K562 (cell line): ENCODE results near the gene HEATR9.

Experiments used
- GABPA ChIP-seq: fragments of 200-800 bp; sonication (Bioruptor generic); conservative IDR thresholded peaks from 2 replicates; pipeline ENCODE4 v1.6.1; 2016; ENCODE audit warnings: low read depth, missing genetic modification characterization, missing compliant biosample characterization
- HEY1 ChIP-seq: fragments of 250-450 bp; sonication (Bioruptor Pico); IDR thresholded peaks from 2 replicates; pipeline ENCODE4 v1.5.0; 2020; ENCODE audit warnings: mild to moderate bottlenecking, moderate library complexity, borderline replicate concordance
- PHF21A ChIP-seq: fragments of 450-650 bp; IDR thresholded peaks from 2 replicates; pipeline ENCODE4 v1.6.1; 2017; ENCODE audit warnings: low read depth, borderline replicate concordance
- POLR2A ChIP-seq: fragments of 450-650 bp; conservative IDR thresholded peaks from 2 replicates; pipeline ENCODE4 v1.6.1; 2016
- ZNF407 ChIP-seq: fragments of 450-650 bp; IDR thresholded peaks from 2 replicates; pipeline ENCODE4 v1.6.1; 2016; ENCODE audit warnings: low read depth
- TF ChIP-seq, protein P1 (sequence below), 3 experiments: IDR thresholded peaks in 2 of 3; conservative IDR thresholded peaks in 1 of 3; 2 replicates each; pipeline ENCODE4 v1.5.1; 2011 to 2012; ENCODE audit warnings: low read length in 3 of 3, mild to moderate bottlenecking in 3 of 3, control low read depth in 2 of 3, improper control_type of control experiment in 1 of 3, inconsistent platforms in 1 of 3, low read depth in 1 of 3, mixed read lengths in 1 of 3, moderate library complexity in 1 of 3; ENCODE audit not compliant: insufficient read depth in 2 of 3
- TF ChIP-seq, protein P2 (sequence below): sonication (generic); formaldehyde crosslinking; IDR thresholded peaks from 2 replicates; pipeline ENCODE4 v1.8.1; 2022; ENCODE audit warnings: missing genetic modification reagents
- TF ChIP-seq, protein P3 (sequence below): fragments of 450-650 bp; IDR thresholded peaks from 2 replicates; pipeline ENCODE4 v1.6.1; 2016; ENCODE audit warnings: missing biosample characterization, missing genetic modification characterization

GRCh38 chr17:35900708-35901480 lies 32.2 kb upstream of the HEATR9 start:
- TF ChIP-seq, protein P1, sequence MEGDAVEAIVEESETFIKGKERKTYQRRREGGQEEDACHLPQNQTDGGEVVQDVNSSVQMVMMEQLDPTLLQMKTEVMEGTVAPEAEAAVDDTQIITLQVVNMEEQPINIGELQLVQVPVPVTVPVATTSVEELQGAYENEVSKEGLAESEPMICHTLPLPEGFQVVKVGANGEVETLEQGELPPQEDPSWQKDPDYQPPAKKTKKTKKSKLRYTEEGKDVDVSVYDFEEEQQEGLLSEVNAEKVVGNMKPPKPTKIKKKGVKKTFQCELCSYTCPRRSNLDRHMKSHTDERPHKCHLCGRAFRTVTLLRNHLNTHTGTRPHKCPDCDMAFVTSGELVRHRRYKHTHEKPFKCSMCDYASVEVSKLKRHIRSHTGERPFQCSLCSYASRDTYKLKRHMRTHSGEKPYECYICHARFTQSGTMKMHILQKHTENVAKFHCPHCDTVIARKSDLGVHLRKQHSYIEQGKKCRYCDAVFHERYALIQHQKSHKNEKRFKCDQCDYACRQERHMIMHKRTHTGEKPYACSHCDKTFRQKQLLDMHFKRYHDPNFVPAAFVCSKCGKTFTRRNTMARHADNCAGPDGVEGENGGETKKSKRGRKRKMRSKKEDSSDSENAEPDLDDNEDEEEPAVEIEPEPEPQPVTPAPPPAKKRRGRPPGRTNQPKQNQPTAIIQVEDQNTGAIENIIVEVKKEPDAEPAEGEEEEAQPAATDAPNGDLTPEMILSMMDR (IDR thresholded peaks at IDR 0.05 in 2 of 3, conservative IDR thresholded peaks at IDR 0.05 in 1 of 3; ENCODE audit: insufficient read depth in 2 of 3, low read depth in 1 of 3, low read length in 3 of 3): no peak
- TF ChIP-seq PHF21A (no peak), GABPA (tag) (no peak), ZNF407 (no peak), HEY1 (CRISPR knock-in tag) (no peak), POLR2A (no peak)
- TF ChIP-seq, protein P2, sequence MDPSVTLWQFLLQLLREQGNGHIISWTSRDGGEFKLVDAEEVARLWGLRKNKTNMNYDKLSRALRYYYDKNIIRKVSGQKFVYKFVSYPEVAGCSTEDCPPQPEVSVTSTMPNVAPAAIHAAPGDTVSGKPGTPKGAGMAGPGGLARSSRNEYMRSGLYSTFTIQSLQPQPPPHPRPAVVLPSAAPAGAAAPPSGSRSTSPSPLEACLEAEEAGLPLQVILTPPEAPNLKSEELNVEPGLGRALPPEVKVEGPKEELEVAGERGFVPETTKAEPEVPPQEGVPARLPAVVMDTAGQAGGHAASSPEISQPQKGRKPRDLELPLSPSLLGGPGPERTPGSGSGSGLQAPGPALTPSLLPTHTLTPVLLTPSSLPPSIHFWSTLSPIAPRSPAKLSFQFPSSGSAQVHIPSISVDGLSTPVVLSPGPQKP (CRISPR knock-in tag): no peak
- TF ChIP-seq, protein P3, sequence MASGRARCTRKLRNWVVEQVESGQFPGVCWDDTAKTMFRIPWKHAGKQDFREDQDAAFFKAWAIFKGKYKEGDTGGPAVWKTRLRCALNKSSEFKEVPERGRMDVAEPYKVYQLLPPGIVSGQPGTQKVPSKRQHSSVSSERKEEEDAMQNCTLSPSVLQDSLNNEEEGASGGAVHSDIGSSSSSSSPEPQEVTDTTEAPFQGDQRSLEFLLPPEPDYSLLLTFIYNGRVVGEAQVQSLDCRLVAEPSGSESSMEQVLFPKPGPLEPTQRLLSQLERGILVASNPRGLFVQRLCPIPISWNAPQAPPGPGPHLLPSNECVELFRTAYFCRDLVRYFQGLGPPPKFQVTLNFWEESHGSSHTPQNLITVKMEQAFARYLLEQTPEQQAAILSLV (tag): no peak
